ENCODE results near the gene PGF.

DNA sequence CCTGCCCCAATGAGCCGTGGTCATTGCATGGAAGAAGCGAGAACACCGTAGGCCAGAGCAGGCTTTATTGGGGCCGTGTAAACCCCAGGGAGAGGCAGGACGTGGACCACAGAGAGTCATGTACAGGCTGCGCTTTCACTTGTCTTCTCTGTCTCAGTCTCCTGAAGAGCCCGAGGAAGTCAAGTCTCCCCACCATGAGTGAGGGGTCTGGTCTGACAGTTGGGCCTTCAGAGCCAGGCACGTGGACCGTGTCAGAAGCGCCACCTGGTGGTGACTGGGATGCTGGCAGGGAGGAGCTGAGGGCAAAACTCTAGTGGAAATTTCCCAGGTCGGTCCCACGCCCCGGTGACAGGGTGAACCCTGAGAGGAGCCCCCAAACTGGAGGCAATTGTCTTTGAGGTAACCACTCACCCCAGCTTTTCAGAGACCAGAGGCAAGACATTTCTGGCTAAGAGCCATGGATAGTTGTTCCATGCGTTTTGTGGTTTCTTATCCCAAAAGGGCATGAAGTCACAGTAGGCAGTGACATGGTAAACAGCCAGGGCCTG lies 49.7 kb downstream of the PGF start:
- no peak for TF ChIP-seq SP1 (IDR thresholded peaks at IDR 0.05)
- TF ChIP-seq, protein P1, sequence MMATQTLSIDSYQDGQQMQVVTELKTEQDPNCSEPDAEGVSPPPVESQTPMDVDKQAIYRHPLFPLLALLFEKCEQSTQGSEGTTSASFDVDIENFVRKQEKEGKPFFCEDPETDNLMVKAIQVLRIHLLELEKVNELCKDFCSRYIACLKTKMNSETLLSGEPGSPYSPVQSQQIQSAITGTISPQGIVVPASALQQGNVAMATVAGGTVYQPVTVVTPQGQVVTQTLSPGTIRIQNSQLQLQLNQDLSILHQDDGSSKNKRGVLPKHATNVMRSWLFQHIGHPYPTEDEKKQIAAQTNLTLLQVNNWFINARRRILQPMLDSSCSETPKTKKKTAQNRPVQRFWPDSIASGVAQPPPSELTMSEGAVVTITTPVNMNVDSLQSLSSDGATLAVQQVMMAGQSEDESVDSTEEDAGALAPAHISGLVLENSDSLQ (IDR thresholded peaks at IDR 0.05), result no peak
- TF ChIP-seq FOXK2 (IDR thresholded peaks at IDR 0.05), result no peak
- TF ChIP-seq TARDBP (IDR thresholded peaks at IDR 0.05), result no peak
- TF ChIP-seq FOXA1 (IDR thresholded peaks at IDR 0.05), result no peak
- no peak for TF ChIP-seq BHLHE40 (IDR thresholded peaks at IDR 0.05; ENCODE audit: borderline replicate concordance)
- TF ChIP-seq ELF4 (IDR thresholded peaks at IDR 0.05), result no peak
- no peak for TF ChIP-seq LEF1 (IDR thresholded peaks at IDR 0.05; ENCODE audit: borderline replicate concordance)
- no peak for TF ChIP-seq NFRKB (IDR thresholded peaks at IDR 0.05)
- TF ChIP-seq ARNT (IDR thresholded peaks at IDR 0.05), result no peak
- TF ChIP-seq HDGF (IDR thresholded peaks at IDR 0.05; ENCODE audit: borderline replicate concordance), result no peak
- no peak for TF ChIP-seq CTBP1 (IDR thresholded peaks at IDR 0.05; ENCODE audit: borderline replicate concordance)
- TF ChIP-seq SUZ12 (IDR thresholded peaks at IDR 0.05), result no peak
